B cell (primary cell): Measurements from ENCODE around the gene PHF24. TPM values are rescaled to one million over a fixed set of nuclear protein-coding genes. Genes with fewer than 3 reads are reported as not detected.

Source experiments
- ATAC-seq: fragments of 200-7000 bp; cut with Tn5 transposase; one replicate; pipeline ENCODE4 v1.10.0; 2021; ENCODE audit warnings: low read depth, mild to moderate bottlenecking, moderate number of reproducible peaks, moderate library complexity
- CTCF ChIA-PET: fragments of 350-600 bp; sonication (Branson Sonifier 250); formaldehyde crosslinking; loops from one replicate; lab custom pipeline; 2021; ENCODE audit warnings: antibody characterized with exemption, inconsistent platforms; lab: Charles Lee
- POLR2A ChIA-PET: fragments of 350-600 bp; sonication (Branson Sonifier 250); formaldehyde crosslinking; loops from one replicate; lab custom pipeline; 2021; ENCODE audit warnings: antibody characterized with exemption; lab: Charles Lee
- DNase-seq: peaks from one replicate; pipeline ENCODE4 v3.0.0; 2013
- H2AFZ ChIP-seq: 2 replicates; pipeline ENCODE4 v1.6.1; 2012; ENCODE audit warnings: mild to moderate bottlenecking, low read depth, low read length; ENCODE audit not compliant: insufficient read depth, poor library complexity, severe bottlenecking
- H3K27ac ChIP-seq, 2 donors: 1 replicate in 1 of 2; 2 replicates in 1 of 2; pipeline ENCODE4 v1.5.1; 2012 to 2013; ENCODE audit warnings: low read length in 2 of 2, mild to moderate bottlenecking in 2 of 2, moderate library complexity in 1 of 2
- H3K27me3 ChIP-seq, 4 experiments: fragments of 200-600 bp in 1 of 4; sonication (generic) in 1 of 4; replicated peaks in 1 of 4; 1 replicate in 2 of 4; 2 replicates in 2 of 4; pipeline versions ENCODE4 v1.6.1 to v1.7.0; 2013 to 2016; ENCODE audit warnings: low read length in 3 of 4, mild to moderate bottlenecking in 2 of 4, mixed read lengths in 1 of 4, moderate library complexity in 1 of 4; ENCODE audit not compliant: insufficient read depth in 4 of 4, control insufficient read depth in 3 of 4; ENCODE audit errors: control extremely low read depth in 1 of 4
- H3K36me3 ChIP-seq, 2 experiments: replicated peaks in 1 of 2; 1 replicate in 1 of 2; 2 replicates in 1 of 2; pipeline versions ENCODE4 v1.6.1 to v1.7.1; 2013; ENCODE audit warnings: low read length in 1 of 2; ENCODE audit not compliant: insufficient read depth in 2 of 2, control insufficient read depth in 1 of 2; ENCODE audit errors: control extremely low read depth in 1 of 2, extremely low read depth in 1 of 2
- H3K4me1 ChIP-seq, 2 donors: fragments of 200-600 bp in 1 of 2; sonication (generic) in 1 of 2; 1 replicate in 1 of 2; 2 replicates in 1 of 2; pipeline versions ENCODE4 v1.5.1 to v1.6.1; 2013 to 2017; ENCODE audit warnings: low read length in 2 of 2; ENCODE audit not compliant: control insufficient read depth in 2 of 2, insufficient read depth in 2 of 2
- H3K4me2 ChIP-seq: replicated peaks from 2 replicates; pipeline ENCODE3; 2012; ENCODE audit warnings: mild to moderate bottlenecking, low read depth, low read length; ENCODE audit not compliant: poor library complexity, severe bottlenecking
- H3K4me3 ChIP-seq, 5 experiments: fragments of 200-600 bp in 1 of 5; sonication (generic) in 1 of 5; 1 replicate in 3 of 5; 2 replicates in 2 of 5; pipeline versions ENCODE4 v1.5.1 to v1.7.0; 2011 to 2016; ENCODE audit warnings: low read length in 4 of 5, mild to moderate bottlenecking in 4 of 5, low read depth in 2 of 5, control low read depth in 1 of 5, moderate library complexity in 1 of 5; ENCODE audit not compliant: insufficient read depth in 1 of 5; ENCODE audit errors: control extremely low read depth in 1 of 5, extremely low read depth in 1 of 5
- H3K79me2 ChIP-seq: fragments of 200-600 bp; sonication (generic); one replicate; pipeline ENCODE4 v1.6.0; 2016; ENCODE audit warnings: low read length; ENCODE audit not compliant: control insufficient read depth, insufficient read depth
- H3K9ac ChIP-seq: fragments of 200-600 bp; sonication (generic); 2 replicates; pipeline ENCODE4 v1.6.1; 2017; ENCODE audit warnings: mild to moderate bottlenecking, low read length, moderate library complexity
- H3K9me3 ChIP-seq, 3 donors: one replicate each; pipeline versions ENCODE4 v1.6.1 to v1.7.1; 2013; ENCODE audit warnings: low read length in 2 of 3; ENCODE audit not compliant: control insufficient read depth in 2 of 3, insufficient read depth in 1 of 3; ENCODE audit errors: control extremely low read depth in 1 of 3
- H4K20me1 ChIP-seq: 2 replicates; pipeline ENCODE4 v1.6.0; 2012; ENCODE audit warnings: mild to moderate bottlenecking, low read length; ENCODE audit not compliant: insufficient read depth, control insufficient read depth, poor library complexity, severe bottlenecking
- H3K27ac Mint-ChIP-seq: one replicate; pipeline ENCODE4 v1.8.0; 2021; ENCODE audit warnings: mixed read lengths
- H3K27me3 Mint-ChIP-seq: one replicate; pipeline ENCODE4 v1.8.0; 2021; ENCODE audit warnings: mixed read lengths
- H3K4me1 Mint-ChIP-seq: one replicate; pipeline ENCODE4 v1.8.0; 2021; ENCODE audit warnings: mixed read lengths
- H3K4me3 Mint-ChIP-seq: one replicate; pipeline ENCODE4 v1.8.0; 2021; ENCODE audit warnings: mixed read lengths
- H3K9me3 Mint-ChIP-seq: one replicate; pipeline ENCODE4 v1.8.0; 2022; ENCODE audit warnings: mixed read lengths; ENCODE audit not compliant: insufficient read depth
- CTCF ChIP-seq: fragments of 200-600 bp; IDR thresholded peaks from one replicate; pipeline ENCODE4 v1.8.0; 2022; ENCODE audit warnings: antibody characterized with exemption, mild to moderate bottlenecking
- EZH2 ChIP-seq: IDR thresholded peaks from 2 replicates; pipeline ENCODE4 v1.6.1; 2012; ENCODE audit warnings: borderline replicate concordance, low read depth, mild to moderate bottlenecking, moderate library complexity, low read length; ENCODE audit not compliant: insufficient read depth, poor library complexity, severe bottlenecking
- WGBS: methylation state at CpG from one replicate; pipeline ENCODE4 v1.1.5; 2013; ENCODE audit warnings: missing lambda C conversion rate; ENCODE audit not compliant: insufficient coverage; 5-methylcytosine and 5-hydroxymethylcytosine counted together
- intact Hi-C: fragments of 100-400 bp; cut with micrococcal nuclease; formaldehyde crosslinking; loops from one replicate; pipeline ENCODE4 v1.10.0; 2022
- polyA plus RNA-seq: library from polyadenylated mRNA; depleted of rRNA; stranded (reverse); fragments of >200 nt; gene quantifications from 2 replicates; pipeline ENCODE4 v1.2.3, GENCODE V29; 2012
- total RNA-seq, 2 donors: library from RNA; stranded (reverse); fragments of 120-200 nt in 1 of 2; gene quantifications; 1 replicate in 1 of 2; 2 replicates in 1 of 2; pipeline versions ENCODE4 v1.2.3 to v1.2.4, GENCODE V29; 2013 to 2022

The PHF24 gene
- total and polyA plus RNA-seq, 2 donors (not counting 1 experiment from before 2014, with no cell fraction given) = not detected

GRCh38 chr9:34986540-34987047, 28.5 kb downstream of the PHF24 start:
- ChIA-PET POLR2A (interaction anchor here (0.6 kb wide), 1 partner anchor 84 kb away, joined by 7 read pairs; no protein-coding TSS in a partner anchor), CTCF (interaction anchor here (5.5 kb wide), 1 partner anchor 87 kb away, joined by 61 read pairs; no protein-coding TSS in a partner anchor)
- Histone ChIP-seq H3K4me2 (peak overlapping the region; percentile 34), H3K36me3 (no peaks in the 10 kb centered on the region), H3K4me1 (peaks cover 66 to 75% of the 10 kb centered on the region in 2 donors), H3K27me3 (no peaks in the 10 kb centered on the region), H2AFZ (no peak overlapping the region), H3K9ac (no peak overlapping the region), H3K4me3 (no peak overlapping the region), H3K79me2 (no peaks in the 10 kb centered on the region), H3K27ac (peak overlapping the region in 1 of 2 donors; percentile 68), H3K9me3 (peaks cover 0 to 4% (median 0%) of the 10 kb centered on the region in 3 donors), H4K20me1 (no peaks in the 10 kb centered on the region)
- no peaks in the 10 kb centered on the region for H3K9me3 Mint-ChIP-seq
- H3K27ac Mint-ChIP-seq = peak overlapping the region; percentile 64
- WGBS = 35% methylated on average over 3 of the region's 9 CpGs
- peak overlapping the region; percentile 44 for H3K4me3 Mint-ChIP-seq
- no peak for ATAC-seq
- intact Hi-C loops = loop anchor here (10.0 kb wide), 2 partner anchors 282 to 1172 kb away; partner anchors contain the start of gene UBE2R2
- H3K27me3 Mint-ChIP-seq = no peaks in the 10 kb centered on the region
- TF ChIP-seq EZH2 (no peak), CTCF (no peak)
- DNase-seq = peak; percentile 77
- peaks cover 68% of the 10 kb centered on the region for H3K4me1 Mint-ChIP-seq
